ENCODE results near the gene BCKDHA. TPM values are rescaled to one million over a fixed set of nuclear protein-coding genes. Genes with fewer than 3 reads are reported as not detected.

BCKDHA gene
- 10 to 100 TPM; 69.0 to 72.5 TPM for total RNA-seq

DNA sequence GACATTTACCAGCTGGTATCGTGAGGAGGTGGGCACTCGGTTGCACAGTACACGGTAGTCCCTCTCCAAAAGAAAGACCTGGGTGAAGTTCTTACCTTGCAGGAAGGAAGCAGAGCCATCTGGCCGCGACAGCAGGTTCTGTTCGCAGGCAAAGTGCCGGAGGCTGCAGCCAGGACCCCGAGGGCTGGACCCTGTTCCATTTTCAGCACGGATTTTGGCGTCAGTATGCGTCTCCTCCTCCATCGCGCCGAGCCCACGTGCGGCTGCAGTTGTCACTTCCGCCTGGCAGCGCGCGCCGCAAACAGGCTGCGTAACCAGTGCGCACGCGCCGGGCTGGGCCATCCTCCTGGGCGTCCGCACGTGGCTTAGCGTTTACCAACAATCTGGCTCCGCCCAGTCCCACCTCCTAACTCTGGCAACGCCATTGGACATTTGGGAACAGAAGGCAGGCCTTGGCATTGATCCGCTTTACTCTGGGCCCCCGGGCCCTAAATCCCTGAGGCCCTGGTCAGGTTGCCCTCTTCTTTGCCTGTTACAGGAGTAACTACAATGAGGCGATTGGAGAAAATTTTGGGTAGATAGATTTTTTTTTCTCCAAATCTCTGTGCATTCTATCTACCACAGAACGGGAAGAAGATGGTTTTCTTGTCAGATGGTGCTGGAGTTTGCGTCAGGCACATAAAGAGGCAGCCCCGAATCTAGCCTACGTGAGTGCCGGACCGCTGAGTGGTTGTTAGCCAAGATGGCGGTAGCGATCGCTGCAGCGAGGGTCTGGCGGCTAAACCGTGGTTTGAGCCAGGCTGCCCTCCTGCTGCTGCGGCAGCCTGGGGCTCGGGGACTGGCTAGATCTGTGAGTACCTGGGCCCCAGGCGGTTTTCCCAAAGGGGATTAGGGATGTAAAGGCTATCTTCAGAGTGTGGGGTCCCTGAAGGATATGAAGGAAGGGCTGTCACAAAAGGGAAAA lies at the start of gene BCKDHA, which contains the start of gene EXOSC5:
TSS of gene BCKDHA (plus strand) at position 733 of the 964 bp plus-strand sequence. CDS start at position 743, 10 bp downstream.
TSS of gene EXOSC5 (minus strand) at position 274 of the 964 bp plus-strand sequence. CDS start at position 243, 31 bp downstream.
- no peaks in the 10 kb centered on the region for H3K36me3 ChIP-seq
- DNase-seq (ENCODE audit: low spot score) = peak; percentile 100
- H3K27me3 ChIP-seq (replicated peaks; ENCODE audit: insufficient read depth) = no peaks in the 10 kb centered on the region
- H3K9me3 ChIP-seq = no peaks in the 10 kb centered on the region
- WGBS = under 1% methylated on average over 48 of the region's 50 CpGs
- H3K27ac ChIP-seq = peak within 1 kb of the TSS; percentile 89 to 91
- H3K4me3 ChIP-seq = peak within 1 kb of the TSS; percentile 74 to 96
- H3K4me1 ChIP-seq (replicated peaks) = peaks cover 5% of the 10 kb centered on the region
- TF ChIP-seq POLR2A (IDR thresholded peaks at IDR 0.05) = peak; percentile 30
- peak; percentile 99 for TF ChIP-seq POLR2AphosphoS5 (IDR thresholded peaks at IDR 0.05)
- TF ChIP-seq, protein P1, sequence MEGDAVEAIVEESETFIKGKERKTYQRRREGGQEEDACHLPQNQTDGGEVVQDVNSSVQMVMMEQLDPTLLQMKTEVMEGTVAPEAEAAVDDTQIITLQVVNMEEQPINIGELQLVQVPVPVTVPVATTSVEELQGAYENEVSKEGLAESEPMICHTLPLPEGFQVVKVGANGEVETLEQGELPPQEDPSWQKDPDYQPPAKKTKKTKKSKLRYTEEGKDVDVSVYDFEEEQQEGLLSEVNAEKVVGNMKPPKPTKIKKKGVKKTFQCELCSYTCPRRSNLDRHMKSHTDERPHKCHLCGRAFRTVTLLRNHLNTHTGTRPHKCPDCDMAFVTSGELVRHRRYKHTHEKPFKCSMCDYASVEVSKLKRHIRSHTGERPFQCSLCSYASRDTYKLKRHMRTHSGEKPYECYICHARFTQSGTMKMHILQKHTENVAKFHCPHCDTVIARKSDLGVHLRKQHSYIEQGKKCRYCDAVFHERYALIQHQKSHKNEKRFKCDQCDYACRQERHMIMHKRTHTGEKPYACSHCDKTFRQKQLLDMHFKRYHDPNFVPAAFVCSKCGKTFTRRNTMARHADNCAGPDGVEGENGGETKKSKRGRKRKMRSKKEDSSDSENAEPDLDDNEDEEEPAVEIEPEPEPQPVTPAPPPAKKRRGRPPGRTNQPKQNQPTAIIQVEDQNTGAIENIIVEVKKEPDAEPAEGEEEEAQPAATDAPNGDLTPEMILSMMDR (IDR thresholded peaks at IDR 0.05) = peak in 2 of 4 experiments; percentile 24 to 32
- intact Hi-C loops (cut with DNase I) = no loop called here

DNA sequence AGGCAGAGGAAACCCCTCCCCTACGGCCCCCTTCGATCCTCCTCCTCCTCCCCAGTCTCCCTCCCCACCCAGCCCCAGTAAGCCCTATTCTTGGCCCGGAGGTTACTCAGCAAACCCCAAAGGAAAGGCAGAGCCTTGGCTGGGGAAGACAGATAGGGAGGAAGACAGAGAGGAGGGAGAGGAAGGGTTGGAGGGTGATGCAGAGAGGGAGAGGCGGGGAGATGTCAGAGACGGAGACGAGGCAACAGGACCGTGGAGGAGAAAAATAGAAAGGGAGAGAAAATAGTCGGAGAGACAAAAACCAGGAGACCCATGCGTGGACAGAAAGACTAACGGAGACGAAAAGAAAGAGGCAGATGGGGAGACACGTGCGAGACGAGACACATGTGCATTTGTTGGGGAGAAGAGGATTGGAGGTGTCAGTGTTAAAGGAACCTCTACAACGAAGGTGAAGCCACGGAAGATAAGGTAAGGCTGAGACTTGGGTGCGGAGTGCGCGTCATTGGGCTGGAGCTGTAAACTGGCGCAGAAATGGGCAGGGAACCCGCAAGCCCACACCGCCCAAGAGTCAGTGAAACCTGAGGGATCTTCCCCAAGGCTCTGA lies 46.8 kb upstream of the BCKDHA start:
- no peak for DNase-seq (ENCODE audit: low spot score)
- H3K4me1 ChIP-seq (replicated peaks) = peaks cover 5% of the 10 kb centered on the region
- peak overlapping the region; percentile 70 to 80 for H3K4me3 ChIP-seq
- 8% methylated on average over 22 of the region's 22 CpGs for WGBS
- intact Hi-C loops (cut with DNase I) = no loop called here
- H3K36me3 ChIP-seq = no peaks in the 10 kb centered on the region
- H3K9me3 ChIP-seq = no peaks in the 10 kb centered on the region
- peak overlapping the region; percentile 39 to 79 for H3K27ac ChIP-seq
- TF ChIP-seq POLR2A (IDR thresholded peaks at IDR 0.05) (no peak), POLR2AphosphoS5 (IDR thresholded peaks at IDR 0.05) (no peak)
- TF ChIP-seq, protein P1 (IDR thresholded peaks at IDR 0.05) = no peak
- no peaks in the 10 kb centered on the region for H3K27me3 ChIP-seq (replicated peaks; ENCODE audit: insufficient read depth)

DNA sequence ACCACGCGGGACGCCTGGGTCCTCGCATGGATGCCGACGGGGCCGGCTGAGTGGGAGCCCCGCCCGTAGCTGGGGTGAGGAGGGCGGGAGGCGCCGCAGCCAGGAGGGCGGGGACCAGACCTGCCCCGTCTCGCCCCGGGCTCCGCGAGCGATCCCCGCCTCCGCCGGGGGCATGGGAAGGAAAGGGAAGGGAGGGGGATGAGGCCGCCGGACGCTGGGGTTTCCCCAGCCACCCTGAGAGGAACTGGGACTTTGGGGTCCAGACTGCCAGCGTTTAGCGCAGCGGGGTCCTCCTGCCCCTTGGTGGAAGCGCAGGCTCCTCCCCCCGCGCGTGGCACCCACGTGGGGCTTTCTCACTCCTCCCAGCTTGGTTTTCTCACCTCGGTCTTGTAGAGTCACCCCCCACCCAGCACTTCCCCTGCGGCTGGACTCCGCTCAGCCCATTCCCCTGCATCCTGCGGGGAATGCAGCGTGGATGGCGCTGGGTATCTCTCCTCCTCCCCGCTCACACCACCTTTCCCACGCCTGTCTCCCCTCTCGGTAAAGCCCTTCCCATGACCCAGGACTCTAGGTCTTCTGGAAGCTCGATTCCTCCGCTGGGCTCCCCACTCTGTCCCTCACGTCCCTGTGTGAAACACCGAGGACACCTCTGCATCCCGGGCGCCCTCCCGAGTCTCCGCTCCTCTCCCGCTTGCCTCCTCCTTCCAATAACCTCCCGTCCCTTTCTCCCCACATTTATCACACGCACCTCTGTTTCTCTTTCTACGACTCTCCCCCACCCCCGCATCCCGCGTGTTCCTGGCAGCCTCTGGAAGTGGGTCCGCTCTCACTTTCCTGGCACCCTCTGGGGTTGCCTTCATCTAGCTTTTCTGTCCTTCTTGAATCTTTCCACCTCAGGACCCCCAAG lies 46.0 kb upstream of the BCKDHA start:
- no peaks in the 10 kb centered on the region for H3K27me3 ChIP-seq (replicated peaks; ENCODE audit: insufficient read depth)
- H3K9me3 ChIP-seq = no peaks in the 10 kb centered on the region
- TF ChIP-seq POLR2AphosphoS5 (IDR thresholded peaks at IDR 0.05) = peak; percentile 14
- TF ChIP-seq, protein P1 (IDR thresholded peaks at IDR 0.05) = peak in 1 of 4 experiments; percentile 13
- no peak for TF ChIP-seq POLR2A (IDR thresholded peaks at IDR 0.05)
- H3K4me1 ChIP-seq (replicated peaks) = peaks cover 5% of the 10 kb centered on the region
- peak overlapping the region; percentile 70 to 80 for H3K4me3 ChIP-seq
- H3K27ac ChIP-seq = peak overlapping the region; percentile 39 to 79
- H3K36me3 ChIP-seq = no peaks in the 10 kb centered on the region
- intact Hi-C loops (cut with DNase I) = no loop called here
- WGBS = under 1% methylated on average over 56 of the region's 58 CpGs
- DNase-seq (ENCODE audit: low spot score) = no peak

DNA sequence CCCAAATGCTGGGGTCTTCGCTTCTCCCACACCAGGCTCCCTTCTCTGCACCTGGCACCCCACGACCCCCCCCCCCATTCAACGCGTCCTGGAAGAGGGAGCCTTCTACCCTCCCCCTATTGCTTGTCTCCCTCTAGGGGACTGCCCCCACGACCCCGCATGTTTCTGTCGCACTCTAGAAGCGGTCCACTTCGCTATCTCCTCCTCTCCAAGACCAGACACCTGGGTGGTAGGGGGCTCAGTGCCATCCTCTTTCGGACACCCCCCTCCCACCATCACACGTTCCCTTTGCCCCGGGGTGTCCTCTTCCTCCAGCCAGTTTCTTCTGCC lies 45.4 kb upstream of the BCKDHA start:
- DNase-seq (ENCODE audit: low spot score) = no peak
- under 1% methylated on average over 12 of the region's 12 CpGs for WGBS
- Histone ChIP-seq H3K9me3 (no peaks in the 10 kb centered on the region), H3K27ac (peak overlapping the region; percentile 79 to 83), H3K4me1 (replicated peaks) (peaks cover 5% of the 10 kb centered on the region), H3K27me3 (replicated peaks; ENCODE audit: insufficient read depth) (no peaks in the 10 kb centered on the region), H3K36me3 (no peaks in the 10 kb centered on the region), H3K4me3 (peak overlapping the region; percentile 70 to 80)
- TF ChIP-seq POLR2A (IDR thresholded peaks at IDR 0.05) (no peak), POLR2AphosphoS5 (IDR thresholded peaks at IDR 0.05) (no peak)
- TF ChIP-seq, protein P1 (IDR thresholded peaks at IDR 0.05) = no peak
- intact Hi-C loops (cut with DNase I) = no loop called here

Data from prostate gland (tissue), 2 donors.